HG03520 (cell line): ENCODE results near the gene DENR.
"Not testable (repeated sequence)": the region's sequence is repeated elsewhere in the genome, so short reads cannot be mapped to it uniquely, and the experiment has no call there.

Source experiments
- ATAC-seq: cut with Tn5 transposase; IDR thresholded peaks from one replicate; pipeline ENCODE4 v1.9.1; 2021; ENCODE audit warnings: mild to moderate bottlenecking, moderate library complexity; ENCODE audit not compliant: unreplicated experiment

DENR gene

GRCh38 chr12:122752464-122753318 lies at the start of gene DENR:
Gene DENR (plus strand): TSS chr12:122752824. CDS start chr12:122753702, 878 bp downstream.
- ATAC-seq: peak; percentile 94

- ATAC-seq: not testable (repeated sequence)
Measured at GRCh38 chr12:122702890-122703611, 49.6 kb upstream of the DENR start, which contains the start of gene HCAR2. Gene HCAR2 (minus strand): TSS chr12:122703357. CDS start chr12:122703283, 74 bp downstream.

GRCh38 chr12:122703841-122704240 lies 48.8 kb upstream of the DENR start:
- ATAC-seq: not testable (repeated sequence)

- ATAC-seq: not testable (repeated sequence)
Measured at GRCh38 chr12:122709287-122709686, 43.3 kb upstream of the DENR start.

- not testable (repeated sequence) for ATAC-seq
Measured at GRCh38 chr12:122710341-122710740, 42.3 kb upstream of the DENR start.

- ATAC-seq: not testable (repeated sequence)
Measured at GRCh38 chr12:122711266-122711665, 41.4 kb upstream of the DENR start.

- not testable (repeated sequence) for ATAC-seq
Measured at GRCh38 chr12:122713491-122714188, 39.0 kb upstream of the DENR start.

GRCh38 chr12:122715211-122715610 lies 37.4 kb upstream of the DENR start:
- not testable (repeated sequence) for ATAC-seq

- ATAC-seq: not testable (repeated sequence)
Measured at GRCh38 chr12:122716658-122717057, 36.0 kb upstream of the DENR start, which contains the start of gene HCAR3. Gene HCAR3 (minus strand): TSS chr12:122716811. CDS start chr12:122716737, 74 bp downstream.

- no peak for ATAC-seq
Measured at GRCh38 chr12:122721057-122721545, 31.5 kb upstream of the DENR start.

GRCh38 chr12:122722387-122722786 lies 30.2 kb upstream of the DENR start:
- no peak for ATAC-seq

- ATAC-seq: no peak
Measured at GRCh38 chr12:122724641-122725243, 27.9 kb upstream of the DENR start.

- ATAC-seq: no peak
Measured at GRCh38 chr12:122725452-122726079, 27.1 kb upstream of the DENR start.

- ATAC-seq: no peak
Measured at GRCh38 chr12:122726080-122726558, 26.5 kb upstream of the DENR start.

GRCh38 chr12:122729583-122730214 lies 22.9 kb upstream of the DENR start:
- no peak for ATAC-seq

- no peak for ATAC-seq
Measured at GRCh38 chr12:122730215-122731014, 22.2 kb upstream of the DENR start, which contains the start of gene HCAR1. Gene HCAR1 (minus strand): TSS chr12:122730844. CDS start chr12:122730339, 505 bp downstream.

- ATAC-seq: no peak
Measured at GRCh38 chr12:122732170-122732569, 20.5 kb upstream of the DENR start.

- ATAC-seq: no peak
Measured at GRCh38 chr12:122732611-122733010, 20.0 kb upstream of the DENR start.
